Activated CD4-positive, alpha-beta T cell treated with anti-CD3 and anti-CD28 coated beads for 1 hour (primary cell): Measurements from ENCODE around the gene SLC40A1.
"Not testable (repeated sequence)": the region's sequence is repeated elsewhere in the genome, so short reads cannot be mapped to it uniquely, and the experiment has no call there.

Source experiments
- DNase-seq: peaks from one replicate; pipeline ENCODE4 v3.0.0-alpha.2; 2020

Gene SLC40A1, protein sequence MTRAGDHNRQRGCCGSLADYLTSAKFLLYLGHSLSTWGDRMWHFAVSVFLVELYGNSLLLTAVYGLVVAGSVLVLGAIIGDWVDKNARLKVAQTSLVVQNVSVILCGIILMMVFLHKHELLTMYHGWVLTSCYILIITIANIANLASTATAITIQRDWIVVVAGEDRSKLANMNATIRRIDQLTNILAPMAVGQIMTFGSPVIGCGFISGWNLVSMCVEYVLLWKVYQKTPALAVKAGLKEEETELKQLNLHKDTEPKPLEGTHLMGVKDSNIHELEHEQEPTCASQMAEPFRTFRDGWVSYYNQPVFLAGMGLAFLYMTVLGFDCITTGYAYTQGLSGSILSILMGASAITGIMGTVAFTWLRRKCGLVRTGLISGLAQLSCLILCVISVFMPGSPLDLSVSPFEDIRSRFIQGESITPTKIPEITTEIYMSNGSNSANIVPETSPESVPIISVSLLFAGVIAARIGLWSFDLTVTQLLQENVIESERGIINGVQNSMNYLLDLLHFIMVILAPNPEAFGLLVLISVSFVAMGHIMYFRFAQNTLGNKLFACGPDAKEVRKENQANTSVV

DNA sequence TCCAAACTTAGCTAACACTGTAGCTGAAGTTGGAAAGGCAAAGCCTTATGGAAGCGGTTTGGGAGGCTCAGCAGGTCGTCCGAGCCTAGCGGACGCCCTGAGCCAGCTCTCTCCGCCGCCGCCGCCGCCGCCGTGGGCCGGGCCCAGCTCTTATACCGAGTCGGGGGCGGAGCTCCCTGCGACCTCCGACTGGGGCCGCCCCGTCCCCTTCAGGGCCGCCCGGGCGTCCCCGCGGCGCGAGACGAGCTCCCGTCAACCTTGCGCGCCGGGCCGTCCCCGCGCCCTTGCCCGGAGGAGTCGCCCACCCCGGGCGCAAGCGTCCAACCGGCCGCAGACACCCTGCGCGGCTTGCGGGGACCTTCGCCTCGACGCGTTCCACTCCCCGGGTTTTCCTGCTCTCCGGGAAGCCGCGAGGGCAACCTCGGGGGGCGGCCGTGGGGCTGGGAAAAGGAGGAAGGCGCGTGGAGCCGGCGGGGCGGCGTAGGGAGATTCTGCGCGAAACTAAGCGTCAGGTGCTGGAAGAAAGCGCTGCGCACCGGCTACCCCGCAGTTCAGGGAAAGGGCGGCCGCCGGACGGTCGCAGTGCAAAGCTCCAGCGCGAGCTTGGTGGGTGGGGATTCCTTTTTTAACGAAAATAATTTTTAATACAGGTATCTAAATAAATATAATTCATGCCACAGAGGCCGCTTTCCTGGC is at the start of gene SLC40A1:
TSS of gene SLC40A1 (minus strand) at position 129 of the 696 bp plus-strand sequence. CDS start 326 bp downstream, outside the sequence.
- DNase-seq, result peak; percentile 51

DNA sequence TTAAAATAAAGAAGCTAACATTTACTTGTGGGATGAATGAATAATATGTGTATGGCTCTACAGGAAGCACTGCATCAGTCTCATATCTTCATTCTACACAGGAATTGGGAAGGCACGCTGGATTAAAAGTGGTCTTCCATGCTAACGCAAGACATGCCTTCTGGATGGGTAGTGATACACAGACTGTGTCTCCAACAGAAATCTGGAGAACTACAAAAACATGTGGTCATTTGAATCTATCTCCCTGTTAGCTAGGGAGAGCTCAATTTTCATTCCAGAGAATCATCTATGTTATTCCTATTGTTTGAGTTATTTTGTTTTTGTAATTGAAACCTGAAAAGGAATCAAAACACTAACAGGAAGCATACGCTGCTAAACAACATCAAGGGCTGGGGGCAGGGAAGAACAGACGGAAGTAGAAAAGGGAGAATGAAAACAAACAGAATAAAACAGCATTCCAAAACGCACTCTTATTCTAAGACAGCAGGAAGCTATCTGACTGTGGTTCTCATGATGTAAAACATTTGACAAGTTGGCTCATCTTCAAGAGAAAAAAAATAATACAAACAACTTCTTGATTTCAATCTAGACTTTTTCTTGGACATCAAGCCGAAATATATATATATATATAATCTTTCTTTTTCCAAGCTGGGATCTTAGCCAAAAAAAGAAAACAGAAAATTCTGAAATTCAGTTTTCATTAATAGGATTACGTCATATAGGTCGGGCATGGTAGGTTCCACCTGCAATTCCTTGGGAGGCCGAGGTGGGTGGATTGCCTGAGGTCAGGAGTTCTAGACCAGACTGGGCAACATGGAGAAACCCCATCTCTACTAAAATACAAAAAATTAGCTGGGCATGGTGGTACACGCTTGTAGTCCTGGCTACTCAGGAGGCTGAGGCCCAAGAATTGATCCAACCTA is 49.2 kb upstream of the SLC40A1 start:
- DNase-seq, result no peak

DNA sequence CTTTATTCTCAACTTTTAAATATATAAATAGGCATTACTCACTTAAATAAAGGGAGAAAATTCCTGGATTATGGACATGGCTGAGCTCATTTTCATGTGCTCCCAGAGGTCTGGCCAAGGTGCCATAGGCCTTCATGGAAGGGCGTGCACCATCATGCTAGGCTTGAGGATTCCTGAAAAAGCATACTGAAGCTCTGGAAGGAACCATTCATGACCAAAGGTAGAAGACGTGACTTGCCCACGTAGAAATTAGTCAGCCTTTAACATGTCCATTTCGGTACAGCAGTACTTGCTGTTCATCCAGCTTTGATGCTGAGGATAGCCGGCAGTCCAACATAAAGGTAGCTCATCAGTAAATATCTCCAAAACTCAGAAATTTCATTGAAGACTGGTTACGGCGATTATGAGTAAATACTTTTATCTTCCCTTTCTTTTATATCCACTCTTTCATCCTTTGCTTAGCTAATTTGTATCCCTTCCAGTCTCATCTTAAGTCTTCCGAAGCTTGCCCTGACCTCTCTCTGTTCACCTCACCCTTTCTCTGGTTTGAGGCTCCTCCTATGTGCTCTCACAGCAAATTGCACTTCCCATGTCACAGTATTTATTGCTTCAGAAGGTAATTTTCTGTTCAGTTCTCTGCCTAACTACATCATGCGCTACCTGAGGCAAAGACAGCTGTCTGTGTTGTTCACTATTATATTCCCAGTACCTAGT is 48.4 kb upstream of the SLC40A1 start:
- DNase-seq, result no peak

DNA sequence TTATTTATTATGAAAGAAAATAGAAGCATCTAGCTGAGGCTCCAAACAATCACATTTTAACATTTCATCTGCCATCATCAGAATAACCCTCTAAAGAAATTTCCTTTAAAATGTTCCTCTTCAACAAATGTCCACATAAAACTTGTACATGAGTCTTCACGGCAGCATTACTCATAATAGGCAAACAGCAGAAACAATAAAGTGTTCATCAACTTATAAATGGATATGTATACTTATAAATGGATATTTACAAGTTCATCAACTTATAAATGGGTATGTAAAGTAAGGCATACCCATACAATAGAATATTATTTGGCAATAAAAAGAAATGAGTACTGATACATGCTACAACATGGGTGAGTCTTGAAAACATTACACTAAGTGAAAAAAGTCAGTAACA is 47.2 kb upstream of the SLC40A1 start:
- DNase-seq, result no peak

DNA sequence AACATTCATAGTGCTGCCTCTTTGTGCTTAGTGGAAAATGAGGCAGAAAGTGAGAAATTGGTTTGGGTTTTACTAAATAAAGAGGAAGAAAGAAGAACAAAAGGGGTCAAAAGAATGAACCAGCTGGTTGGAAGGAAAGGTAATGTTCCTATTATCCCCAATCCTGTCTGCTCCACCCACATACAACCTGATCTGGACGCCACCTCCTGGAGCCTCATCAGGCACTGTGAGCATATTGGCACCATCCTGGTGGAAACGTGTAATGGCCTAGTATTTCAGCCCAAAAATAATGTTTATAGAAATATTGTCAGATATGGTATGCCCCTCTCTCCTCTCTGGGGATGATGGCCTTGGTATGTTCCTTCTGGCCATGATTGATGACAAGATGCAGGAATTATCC is 45.0 kb upstream of the SLC40A1 start:
- no peak for DNase-seq

DNA sequence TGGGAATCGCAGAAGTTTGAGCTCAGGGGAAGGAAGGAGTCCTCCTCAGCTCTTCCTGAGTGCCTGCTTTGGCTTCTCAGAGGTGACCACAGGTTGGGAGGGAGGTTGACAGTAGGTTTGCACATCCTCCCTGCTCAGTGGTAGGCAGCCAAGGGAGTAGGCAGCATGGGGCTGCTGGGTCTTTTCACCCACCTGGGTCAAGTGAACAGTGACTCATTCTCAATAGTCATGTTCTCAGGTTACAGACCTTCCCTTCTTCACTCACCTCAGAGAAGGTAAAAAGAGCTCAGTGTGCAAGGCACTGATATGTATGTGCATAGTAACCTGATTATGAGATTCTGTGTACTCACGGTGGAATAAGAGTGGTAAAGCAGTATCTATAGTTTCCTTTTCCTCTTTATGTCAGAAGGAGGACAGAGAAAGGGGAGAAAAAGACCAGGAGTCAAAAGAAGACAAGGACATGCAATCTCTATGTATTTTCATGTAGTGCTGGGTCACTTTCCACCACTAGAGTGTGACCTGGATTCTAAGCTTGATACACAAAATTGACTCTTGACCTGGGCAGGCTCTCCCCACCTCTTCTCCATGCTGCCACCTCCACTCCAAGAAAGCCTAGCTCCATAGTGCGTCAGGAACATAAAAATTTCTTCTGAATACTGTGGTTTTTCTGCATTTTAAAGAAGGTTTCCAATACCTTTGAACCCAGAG is 44.2 kb upstream of the SLC40A1 start:
- DNase-seq, result no peak

DNA sequence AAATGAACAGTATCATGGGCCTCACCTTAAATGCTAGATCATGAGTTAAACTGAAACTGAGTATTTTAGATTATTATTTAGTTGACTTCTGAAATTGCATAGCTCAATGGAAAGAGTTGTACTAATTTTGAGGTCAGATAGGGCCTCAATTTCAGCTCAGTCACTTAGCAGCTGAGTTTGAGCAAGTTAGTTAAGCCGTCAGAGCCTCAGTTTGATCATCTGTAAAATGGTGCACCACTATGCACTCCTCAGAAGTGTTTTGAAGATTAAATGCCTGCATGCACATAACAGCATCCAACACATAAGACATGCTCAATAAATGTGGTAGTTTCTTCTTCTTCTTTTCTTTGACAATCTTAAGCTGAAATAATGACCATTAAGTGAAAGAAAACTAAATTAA is 42.5 kb upstream of the SLC40A1 start:
- no peak for DNase-seq

DNA sequence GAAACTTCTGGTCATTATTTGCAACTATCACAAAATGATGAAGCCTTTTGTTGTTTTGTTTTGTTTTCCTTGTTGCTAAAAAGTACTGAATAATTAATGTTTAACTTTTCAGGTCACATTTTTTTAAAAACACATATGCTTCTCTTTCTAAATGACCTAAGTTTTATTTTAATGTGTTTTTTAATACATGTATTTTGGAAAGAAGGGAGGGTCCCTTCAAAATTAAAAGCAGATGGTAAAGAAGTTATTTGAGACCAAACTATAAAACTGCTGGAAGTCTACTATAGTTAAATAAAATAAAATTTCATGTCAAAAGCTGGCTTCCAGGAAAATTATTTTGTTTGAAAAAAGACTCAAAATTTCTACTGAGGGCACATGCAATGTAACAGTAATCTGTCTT is 41.2 kb upstream of the SLC40A1 start:
- no peak for DNase-seq

DNA sequence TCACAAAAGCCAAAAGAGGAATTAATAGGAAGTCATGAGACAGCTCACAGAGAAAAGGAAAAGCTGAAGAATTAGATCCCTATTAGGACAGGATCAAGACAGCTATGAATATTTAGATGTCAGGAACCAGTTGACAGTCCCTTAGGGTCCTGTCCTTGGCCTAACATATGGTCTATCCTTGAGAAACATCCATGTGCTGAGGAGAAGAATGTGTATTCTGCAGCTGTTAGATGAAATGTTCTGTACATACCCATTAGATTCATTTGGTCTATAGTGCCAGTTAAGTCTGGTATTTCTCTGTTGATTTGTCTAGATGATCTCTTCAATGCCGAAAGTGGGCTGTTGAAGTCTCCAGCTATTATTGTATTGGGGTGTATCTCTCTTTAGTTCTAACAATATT is 37.6 kb upstream of the SLC40A1 start:
- DNase-seq, result no peak

DNA sequence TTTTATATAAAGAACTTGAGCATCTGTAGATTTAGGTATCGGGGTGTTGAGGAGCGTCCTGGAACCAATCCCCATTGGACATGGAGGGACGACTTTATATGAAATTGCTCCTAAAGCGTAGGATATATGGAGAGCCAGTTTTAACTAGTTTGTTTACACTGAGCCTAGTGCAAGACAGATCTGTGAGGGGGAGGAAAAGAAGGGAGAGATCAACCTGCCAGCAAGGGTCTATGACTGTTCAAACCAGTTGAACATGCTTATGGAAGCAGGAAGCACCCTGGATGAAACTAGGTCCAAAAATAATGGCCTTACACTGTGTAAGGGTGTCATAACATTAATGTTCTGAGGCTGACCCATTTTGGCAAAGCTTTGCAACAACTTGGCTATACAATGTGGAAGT is 34.0 kb upstream of the SLC40A1 start:
- no peak for DNase-seq

DNA sequence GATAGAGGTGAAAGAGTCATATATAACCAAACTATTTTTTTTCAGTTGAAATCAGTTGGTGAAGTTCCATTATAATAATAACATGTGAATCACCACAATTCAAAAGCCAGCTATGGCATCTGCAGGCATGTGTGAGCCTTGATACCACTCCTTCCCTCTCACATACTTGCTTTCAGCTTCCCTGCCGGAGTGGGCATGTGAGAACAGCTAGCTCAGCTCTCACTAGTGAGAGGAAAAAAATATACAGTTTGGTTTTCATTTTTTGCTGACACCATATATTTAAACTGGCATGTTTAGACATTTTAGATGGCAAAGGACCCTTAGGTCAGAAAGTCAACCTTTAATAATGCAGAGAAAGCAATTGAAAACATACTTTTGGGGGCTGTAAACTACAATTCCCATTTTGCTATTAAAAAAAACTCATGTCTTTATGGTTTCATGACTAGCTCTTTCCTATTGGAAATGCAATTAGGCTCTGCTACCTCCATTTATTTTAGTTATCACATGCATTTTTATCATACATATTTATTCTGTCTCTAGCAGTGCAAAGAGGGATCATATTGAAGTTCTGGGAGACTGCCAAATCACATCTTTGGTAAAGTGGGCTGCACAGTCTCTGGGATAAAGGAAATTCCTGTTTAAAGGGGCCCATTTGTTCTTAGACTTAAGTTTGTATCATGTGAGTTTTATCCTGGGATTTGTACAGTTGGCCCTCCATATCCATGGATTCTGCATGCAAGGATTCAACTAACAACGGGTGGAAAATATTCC is 33.2 kb upstream of the SLC40A1 start:
- no peak for DNase-seq

DNA sequence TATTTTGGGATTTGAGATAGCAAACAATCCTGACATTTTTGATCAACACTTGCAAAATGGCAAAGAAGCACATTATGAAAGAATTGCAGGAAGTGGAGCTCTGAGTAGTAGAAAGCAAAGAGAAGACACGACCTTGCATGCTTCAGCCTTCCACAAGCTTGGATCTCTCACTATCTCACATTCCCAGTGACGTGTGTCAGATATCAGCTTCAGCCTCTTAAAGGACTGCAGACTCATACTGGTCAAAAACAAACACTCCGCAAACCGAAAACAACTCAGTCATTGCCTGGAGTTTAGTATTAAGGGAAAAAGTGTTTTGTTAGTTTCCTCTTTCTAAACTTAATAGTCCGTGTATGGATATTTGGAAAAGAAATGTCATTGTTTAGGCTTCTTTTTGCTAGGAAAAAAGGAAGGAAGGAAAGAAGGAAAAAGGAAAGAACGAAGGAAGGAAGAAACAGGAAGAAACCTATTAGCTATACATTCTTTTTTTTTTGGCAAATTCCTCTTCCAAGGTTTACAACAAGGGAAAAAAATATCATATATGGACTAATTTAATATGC is 32.6 kb upstream of the SLC40A1 start:
- DNase-seq, result no peak

DNA sequence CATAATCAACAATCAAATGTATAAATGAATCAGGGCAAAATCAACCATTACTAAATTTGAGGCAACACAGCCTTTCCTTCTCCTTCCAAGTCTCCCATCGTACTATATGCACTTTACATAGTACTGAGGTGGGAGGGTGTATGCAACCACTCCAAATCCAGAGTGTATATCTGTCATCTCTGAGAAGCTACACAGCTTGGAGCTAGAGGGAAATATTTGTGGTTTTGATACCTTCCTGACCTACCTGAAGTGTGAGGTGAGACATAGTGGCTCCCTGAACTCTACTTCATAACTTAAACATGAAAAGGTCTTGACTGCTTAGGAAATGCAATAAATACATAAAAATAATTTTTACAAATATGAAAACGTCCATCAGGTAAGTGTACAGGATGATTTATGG is 30.1 kb upstream of the SLC40A1 start:
- no peak for DNase-seq

DNA sequence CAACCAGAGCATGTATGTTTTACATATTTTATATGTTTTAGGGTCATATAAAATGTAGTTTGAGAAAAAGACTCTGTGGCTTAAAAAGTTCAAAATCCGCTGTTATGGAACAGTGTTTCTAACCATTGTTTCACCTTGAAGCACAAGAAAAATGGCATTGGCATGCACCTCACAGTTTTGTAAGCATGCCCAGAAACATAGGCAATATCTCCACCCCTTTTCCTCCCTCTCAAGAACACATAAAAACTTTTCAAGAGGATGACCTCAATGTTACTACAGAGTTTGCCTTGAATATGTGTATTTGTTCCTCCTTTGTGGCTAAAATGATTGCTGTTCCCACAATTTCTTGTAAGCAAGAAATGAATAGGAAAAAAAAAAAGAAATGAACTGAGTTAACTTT is 29.3 kb upstream of the SLC40A1 start:
- no peak for DNase-seq

DNA sequence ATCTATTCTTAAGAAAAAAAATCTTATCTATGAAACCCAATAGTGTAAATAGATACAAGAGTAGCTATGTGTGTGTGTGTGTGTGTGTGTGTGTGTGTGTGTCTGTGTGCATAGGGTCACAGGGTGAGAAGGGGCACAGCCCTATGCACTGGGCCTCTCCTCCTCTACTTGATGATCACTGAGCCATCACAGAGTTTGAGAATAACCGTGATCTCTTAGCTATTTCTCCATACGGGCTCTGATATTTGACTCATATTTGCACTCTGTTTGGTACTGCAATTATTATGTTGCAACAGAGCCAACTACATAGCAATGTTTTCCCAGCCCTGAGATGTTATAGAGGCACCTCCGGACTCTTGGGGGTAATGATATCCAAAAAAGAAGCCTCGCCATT is 28.8 kb upstream of the SLC40A1 start:
- no peak for DNase-seq

DNA sequence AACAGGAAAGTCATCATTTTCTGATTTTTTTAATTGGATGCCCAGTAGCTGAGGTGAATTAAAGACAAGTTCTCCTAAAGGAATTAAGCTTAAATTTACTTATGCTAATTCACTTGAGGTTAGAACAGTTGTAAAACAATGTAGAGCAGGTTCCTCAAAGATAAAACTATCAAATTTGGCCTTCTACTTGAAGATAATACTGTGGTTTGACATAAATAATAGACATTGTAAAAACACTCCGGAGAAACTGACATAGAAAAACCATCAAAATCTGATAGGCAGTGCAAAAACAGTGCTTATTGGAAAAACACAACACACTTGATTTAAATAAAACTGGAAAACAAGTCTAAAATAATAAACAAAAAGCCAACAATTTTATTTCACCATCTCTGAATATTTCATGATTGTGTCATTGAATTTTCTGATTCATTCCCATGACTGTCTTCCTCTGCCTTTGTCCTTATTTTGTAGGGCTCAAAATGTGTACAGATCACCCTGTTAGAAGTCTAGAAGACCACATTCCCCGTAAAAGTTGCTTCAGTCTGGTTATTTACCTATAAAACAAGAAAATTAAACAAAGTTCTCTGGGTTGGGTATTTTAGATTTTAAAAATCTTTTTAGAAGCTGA is 28.3 kb upstream of the SLC40A1 start:
- DNase-seq, result no peak

DNA sequence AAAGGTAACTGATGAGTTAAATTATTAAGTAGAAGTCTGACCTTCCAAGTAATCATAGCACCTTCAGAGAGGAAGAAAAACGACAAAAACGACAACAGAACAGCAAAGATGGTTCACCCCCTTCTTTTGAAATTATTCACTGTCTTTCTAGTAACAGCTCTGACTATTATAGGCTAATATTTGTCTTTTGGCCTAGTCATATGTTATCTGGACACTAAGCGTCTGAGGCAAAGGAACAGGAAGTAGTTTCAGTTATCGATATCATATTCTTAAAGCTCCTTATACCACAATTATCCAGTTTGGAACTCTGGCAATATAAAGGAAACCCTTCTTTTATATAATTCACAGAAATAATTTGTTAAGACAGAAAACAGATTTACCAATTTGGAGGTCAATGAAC is 27.6 kb upstream of the SLC40A1 start:
- no peak for DNase-seq

DNA sequence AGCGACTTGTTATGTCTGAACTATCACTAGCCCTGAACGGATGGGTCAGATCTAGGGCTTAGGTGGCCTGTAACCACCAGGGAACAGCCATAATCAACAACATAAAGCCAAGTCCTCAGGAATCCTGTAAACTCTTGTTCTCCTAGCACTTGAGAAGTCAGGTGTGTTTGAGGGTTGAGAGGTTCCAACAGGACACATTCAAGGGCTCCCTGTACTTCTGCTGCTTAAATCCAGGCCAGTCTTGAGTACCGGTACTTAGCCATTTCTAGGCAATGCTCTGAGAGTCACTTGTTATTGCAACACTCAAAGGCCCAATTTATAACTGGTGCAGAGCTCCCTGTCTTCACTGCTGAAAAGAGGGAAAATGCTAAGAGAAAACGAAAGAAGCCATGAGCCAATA is 21.6 kb upstream of the SLC40A1 start:
- DNase-seq, result no peak

DNA sequence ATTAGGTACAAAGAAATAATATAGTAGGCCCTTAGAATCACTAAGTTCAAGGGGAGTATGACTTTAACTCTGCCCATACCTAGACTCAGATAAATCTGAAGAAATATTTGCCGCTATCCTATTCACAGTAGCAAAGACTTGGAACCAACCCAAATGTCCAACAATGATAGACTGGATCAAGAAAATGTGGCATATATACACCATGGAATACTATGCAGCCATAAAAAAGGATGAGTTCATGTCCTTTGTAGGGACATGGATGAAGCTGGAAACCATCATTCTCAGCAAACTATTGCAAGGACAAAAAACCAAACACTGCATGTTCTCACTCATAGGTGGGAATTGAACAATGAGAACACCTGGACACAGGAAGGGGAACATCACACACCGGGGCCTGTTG is 21.1 kb upstream of the SLC40A1 start:
- not testable (repeated sequence) for DNase-seq

DNA sequence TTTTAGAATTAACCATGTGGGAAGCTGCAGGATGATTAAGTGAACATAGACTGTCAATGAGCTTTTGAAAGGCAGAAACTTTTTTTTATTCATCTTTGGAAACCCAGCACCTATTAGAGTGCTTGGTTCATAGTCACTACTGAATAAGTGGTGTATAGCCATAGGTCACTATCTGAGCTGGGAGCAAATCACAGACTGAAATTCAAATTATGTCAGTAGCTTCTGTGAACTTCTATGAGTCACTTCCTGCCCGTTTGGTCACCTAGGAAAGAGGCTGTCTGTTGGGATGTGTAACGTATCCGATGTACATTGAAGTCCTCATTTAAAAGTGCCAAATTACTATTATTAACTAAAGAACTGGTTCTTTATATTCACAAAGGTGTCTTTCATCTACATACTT is 20.5 kb upstream of the SLC40A1 start:
- DNase-seq, result no peak
